Embryonic facial prominence (tissue), 1 donor: ENCODE data around the gene TELO2.
"Not testable (repeated sequence)": the region's sequence is repeated elsewhere in the genome, so short reads cannot be mapped to it uniquely, and the experiment has no call there.

Source experiments
- DNase-seq: peaks from one replicate; pipeline ENCODE4 v3.0.0-alpha.2; 2016; ENCODE audit errors: extremely low spot score

The TELO2 gene

DNA sequence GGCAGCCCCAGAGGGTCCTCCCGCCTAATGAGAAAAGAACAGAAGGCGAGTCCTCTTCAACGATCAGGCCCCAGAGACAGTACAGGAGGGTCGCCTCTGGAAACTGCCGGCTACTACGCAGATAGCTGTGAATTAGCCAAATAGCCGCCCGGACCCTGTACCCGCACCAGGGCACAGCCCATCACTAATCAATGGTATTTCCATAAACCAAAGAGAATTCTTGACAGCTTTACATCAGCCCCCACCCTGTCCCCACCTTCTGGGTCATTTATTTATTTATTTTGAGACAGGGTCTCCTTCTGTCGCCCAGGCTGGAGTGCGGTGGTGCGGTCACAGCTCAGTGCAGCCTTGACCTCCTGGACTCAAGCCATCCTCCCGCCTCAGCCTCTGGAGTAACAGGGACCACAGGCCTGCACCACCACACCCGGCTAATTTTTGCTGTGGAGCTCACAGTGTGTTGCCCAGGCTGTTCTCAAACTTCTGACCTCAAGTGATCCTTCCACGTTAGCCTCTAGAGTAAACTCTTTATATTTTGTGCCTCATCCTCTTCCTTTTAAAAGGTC lies 17.5 kb upstream of the TELO2 start:
- DNase-seq: no peak

- no peak for DNase-seq
These were observed 16.1 kb upstream of the TELO2 start for GRCh38 chr16:1477033-1477432.

DNA sequence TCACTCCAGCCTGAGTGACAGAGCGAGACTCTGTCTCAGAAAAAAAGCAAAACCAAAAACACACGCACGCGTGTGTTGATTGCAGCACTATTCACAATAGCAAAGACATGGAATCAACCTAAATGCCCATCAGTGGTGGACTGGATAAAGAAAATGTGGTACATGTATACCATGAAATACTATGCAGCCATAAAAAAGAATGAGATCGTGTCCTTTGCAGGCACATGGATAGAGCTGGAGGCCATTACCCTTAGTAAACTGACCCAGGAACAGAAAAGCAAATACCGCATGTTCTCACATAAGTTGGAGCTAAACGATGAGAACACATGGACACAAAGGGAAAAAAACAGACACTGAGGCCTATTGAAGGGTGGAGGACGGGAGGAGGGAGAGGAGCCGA lies 14.2 kb upstream of the TELO2 start:
- not testable (repeated sequence) for DNase-seq

DNA sequence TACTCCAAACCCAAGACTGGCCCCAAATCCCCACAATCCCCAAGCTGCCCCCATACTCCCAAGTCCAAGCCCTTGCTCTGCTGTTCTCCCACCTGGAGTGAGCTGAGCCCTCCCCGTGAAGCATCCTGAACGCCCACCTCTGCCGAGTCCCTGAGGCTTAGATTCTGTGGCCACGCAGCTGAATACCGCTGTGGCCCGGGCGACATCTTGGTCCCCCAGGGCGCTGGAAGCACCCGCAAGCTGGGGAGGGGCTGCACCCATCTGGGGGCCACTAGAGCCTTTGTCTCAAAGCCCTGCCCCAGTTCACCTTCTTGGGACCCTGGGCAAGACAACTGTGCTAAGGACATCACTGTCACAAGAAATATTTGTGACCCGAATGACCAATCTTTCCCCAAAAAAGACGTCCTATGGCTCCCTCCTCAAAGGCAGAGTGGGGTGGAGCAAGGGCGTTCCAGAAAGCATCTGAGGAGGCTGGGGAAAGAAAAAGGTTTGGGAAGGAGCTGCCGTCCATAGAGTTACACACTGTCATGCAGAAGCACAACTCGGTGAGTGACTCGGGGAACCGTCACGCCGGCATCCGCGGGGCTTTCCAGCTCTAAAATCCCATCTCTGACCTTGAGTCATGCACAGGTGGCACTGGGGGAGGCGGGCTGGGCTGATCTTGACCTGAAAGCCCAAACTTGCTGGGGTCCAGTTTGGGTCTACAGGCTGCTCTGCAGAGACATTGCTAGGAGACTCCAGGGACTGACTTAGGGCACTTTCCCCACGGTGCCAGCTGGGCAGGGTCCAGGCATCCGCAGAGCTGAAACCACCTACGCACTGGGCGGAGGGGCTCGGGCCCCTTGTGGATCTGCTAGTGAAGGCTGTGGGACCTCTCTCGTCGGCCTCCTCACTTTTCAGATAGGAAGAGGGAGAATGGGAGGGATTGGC lies 11.0 kb upstream of the TELO2 start:
- no peak for DNase-seq

DNA sequence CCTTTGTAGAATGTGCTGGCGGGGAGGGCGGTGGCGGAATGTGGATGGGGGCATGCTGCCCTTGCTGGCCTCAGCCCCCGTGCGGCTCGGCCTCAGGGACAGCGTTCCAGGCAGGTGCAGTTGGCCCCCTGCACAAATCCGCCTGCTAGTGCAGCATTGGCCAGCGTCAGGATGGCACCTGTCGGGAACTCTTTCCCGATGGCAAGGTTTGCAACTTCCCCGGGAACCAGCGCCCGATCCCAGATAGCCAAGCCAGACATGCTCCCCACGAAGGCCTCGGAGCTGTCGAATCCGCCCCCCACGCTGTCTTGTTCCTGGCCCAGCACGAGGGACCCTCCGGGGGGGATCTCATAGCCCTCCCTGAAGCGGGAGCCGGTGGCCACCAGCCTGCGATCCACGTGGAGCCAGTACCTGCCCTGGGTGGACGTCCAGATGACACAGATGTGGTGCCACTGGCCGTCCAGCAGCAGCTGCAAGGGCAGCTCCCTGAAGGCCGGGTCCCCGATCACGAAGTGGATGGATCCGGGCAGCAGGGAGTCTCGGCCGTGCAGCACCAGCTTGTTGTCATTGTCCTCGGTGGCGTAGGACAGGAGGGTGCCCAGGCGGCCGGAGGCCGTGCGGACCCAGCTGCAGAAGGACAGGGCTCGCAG lies 7.2 kb upstream of the TELO2 start:
- no peak for DNase-seq

- no peak for DNase-seq
These were observed 6.4 kb upstream of the TELO2 start for GRCh38 chr16:1486551-1487390.

DNA sequence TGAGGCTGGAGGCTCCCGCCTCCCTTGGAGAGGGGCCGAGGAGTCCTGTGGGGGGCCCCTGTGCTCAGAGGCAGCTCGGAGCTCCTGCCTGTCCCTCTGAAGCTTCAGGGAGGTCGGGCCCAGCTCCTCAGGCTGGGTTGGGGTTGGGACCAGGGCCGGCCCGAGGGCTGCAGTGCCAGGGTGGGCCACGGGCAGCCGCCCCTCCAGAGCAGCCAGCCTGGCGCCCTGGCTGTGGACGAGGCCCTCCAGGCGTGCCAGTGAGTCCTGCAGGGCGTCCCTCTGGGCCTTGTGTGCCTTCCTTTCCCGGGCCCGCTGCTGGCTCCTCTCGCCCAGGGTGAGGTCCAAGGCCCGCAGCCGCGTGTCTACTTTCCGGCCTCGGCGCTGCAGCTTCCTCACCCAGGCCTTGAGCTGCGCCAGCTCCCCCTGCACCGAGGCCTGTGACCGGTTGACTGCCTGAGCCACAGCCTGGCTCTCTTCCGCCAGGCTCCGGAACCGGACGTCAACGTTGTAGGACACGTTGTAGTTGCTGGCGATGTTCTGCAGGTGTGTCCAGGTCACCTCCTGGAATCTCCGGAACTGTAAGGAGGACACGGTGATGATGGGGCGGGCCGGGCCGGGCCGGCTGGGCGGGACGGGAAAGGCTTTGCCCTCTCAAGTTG lies 5.6 kb upstream of the TELO2 start:
- no peak for DNase-seq

GRCh38 chr16:1488054-1488601 lies 5.0 kb upstream of the TELO2 start:
- DNase-seq: no peak

- DNase-seq: no peak
These were observed 4.5 kb upstream of the TELO2 start, which contains the start of gene PTX4 for GRCh38 chr16:1488619-1489018. Gene PTX4, minus strand, starts transcription at chr16:1488944. Its CDS starts 35 bp downstream, at chr16:1488909.

DNA sequence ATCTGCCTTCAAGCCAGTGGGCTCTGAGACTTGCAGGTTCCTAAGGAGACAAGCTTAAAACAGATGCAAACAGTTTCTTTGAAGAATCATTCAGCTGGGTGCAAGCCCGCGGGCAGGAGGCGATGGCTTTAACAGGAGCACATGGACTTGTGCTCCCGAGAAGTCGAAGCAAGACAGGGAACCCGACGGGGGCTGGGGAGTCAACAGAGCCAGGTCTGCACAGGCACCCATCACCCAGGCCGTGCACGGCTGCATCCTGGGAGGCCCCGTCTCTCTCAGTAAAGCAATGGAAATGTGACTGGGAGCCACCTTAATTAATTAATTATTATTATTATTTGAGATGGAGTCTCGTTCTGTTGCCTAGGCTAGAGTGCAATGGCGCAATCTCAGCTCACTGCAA lies 4.1 kb upstream of the TELO2 start:
- DNase-seq: no peak

DNA sequence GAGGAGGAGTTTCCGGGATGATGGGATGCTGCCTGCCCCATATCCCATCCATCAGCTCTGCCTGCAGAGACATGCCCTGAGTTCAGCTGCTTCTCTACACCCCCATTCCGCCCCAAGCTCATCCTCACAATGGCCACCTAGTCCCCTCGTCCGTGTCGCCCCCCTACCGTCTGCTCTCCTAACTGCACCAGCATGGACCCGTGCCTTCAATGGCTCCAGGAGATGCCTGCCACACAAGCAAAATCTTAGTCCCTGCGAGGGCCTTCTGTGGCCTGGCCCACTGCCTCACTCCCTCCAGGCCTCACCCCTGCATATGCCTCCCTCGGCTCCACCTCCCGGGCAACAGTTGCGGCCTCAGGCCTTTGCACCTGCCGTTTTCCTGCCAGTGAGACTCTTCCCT lies 1.8 kb upstream of the TELO2 start:
- DNase-seq: no peak

GRCh38 chr16:1492082-1492922 lies 858 bp upstream of the TELO2 start:
- DNase-seq: no peak

- DNase-seq: no peak
These were observed 560 bp downstream of the TELO2 start for GRCh38 chr16:1493746-1494094.

GRCh38 chr16:1494129-1494640 lies 1.0 kb downstream of the TELO2 start:
- DNase-seq: no peak

DNA sequence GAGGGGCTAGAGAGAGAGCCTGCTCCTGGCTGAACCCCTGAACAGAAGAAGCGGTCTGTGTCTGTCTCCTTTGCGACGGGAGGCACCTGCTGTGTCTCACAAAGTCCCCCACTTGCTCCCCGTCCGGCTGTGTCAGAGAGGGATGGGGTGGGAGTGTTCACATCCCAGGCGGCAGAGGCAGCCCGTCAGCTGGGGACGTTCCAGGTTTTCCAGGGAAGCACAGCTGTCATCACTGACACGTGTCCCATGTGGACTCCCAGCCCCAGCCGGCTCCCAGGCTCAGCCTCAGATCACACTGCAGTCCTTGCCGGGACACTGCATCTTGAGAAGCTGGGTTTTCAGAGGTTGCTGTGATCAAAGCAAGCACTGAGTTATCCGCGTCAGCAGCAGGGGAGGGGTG lies 1.6 kb downstream of the TELO2 start:
- DNase-seq: no peak

DNA sequence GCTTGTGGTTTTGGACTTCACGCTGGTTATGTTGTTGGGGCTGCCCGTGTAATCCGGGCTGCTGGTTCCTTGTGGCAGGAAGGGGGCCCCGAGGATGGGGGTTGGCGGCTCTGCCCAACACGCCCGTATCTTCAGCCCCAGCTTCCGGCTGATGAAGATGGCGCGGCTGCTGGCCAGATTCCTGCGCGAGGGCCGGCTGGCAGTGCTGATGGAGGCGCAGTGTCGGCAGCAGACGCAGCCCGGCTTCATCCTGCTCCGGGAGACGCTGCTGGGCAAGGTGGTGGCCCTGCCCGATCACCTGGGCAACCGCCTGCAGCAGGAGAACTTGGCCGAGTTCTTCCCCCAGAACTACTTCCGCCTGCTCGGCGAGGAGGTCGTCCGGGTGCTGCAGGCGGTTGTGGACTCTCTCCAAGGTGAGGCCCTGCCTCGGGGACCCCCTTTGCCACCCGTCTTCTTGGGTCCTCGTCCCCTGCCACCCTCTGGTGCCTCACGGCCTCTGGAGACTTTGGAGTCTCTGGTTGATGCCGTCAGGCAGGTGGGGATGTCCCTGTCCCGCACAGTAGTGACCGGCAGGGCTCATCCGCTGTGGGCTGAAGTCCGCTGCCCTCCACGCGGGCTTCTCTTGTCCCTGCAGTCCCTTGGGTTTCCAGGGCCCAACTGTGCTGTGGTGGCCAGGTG lies 2.2 kb downstream of the TELO2 start:
- DNase-seq: no peak

DNA sequence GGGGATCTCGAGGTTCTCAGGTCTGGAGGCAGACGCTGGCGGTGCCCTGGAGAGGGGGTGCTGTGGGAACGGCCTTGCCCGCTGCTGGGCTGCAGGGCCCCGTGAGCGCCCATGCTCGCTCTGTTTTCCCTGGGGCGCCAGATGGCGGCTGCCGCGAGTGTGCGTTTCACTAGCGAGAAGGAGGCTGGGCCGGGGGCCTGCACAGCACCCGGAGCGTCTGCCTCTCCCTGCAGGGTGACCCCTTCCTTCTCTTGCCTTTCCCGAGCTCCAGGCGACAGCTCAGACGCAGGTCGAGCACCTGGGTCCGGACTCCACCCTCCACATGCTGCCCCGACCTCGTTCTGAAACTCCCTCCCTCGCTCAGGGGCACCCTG lies 2.7 kb downstream of the TELO2 start:
- DNase-seq: no peak

DNA sequence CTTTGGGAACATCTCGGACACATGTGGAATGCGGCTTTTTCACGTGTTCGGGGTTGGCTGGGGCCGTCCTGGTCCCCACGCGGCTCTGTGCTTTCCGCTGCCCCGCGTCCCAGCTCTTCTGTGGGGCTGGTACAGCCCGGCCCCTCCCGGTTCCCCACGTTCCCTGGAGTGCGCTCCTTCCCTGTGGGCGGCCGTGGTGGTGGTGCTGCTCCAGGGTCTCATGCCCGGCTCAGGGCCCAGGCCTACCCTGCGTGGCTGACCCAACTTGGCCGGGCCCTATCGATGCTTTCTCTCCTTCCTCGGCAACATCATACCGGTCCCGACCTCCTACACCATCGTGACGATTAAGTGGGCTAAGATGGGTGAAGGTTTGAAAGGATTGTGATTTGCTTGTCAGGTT lies 3.3 kb downstream of the TELO2 start:
- DNase-seq: no peak

- no peak for DNase-seq
These were observed 3.9 kb downstream of the TELO2 start for GRCh38 chr16:1497014-1497598.
